ENCODE data around the gene CSNK2A2. TPM values are rescaled to one million over a fixed set of nuclear protein-coding genes. Genes with fewer than 3 reads are reported as not detected.

CSNK2A2 gene
- total and polyA plus RNA-seq, 2 experiments from 2014 or later, result 23.4 to 58.0 TPM

GRCh38 chr16:58160855-58161254 lies 37.1 kb downstream of the CSNK2A2 start:
- Histone ChIP-seq H2AFZ (no peak overlapping the region), H3K9me3 (ENCODE audit: low read depth) (no peaks in the 10 kb centered on the region), H3K36me3 (replicated peaks; ENCODE audit: insufficient read depth, low read depth) (no peaks in the 10 kb centered on the region), H3K4me2 (no peak overlapping the region), H3K9me2 (replicated peaks; ENCODE audit: insufficient read depth) (no peaks in the 10 kb centered on the region), H4K20me1 (ENCODE audit: insufficient read depth, poor library complexity, severe bottlenecking) (no peaks in the 10 kb centered on the region), H3K4me1 (ENCODE audit: insufficient read depth) (no peaks in the 10 kb centered on the region), H3K79me2 (no peaks in the 10 kb centered on the region), H3K4me3 (no peak overlapping the region), H3K27me3 (no peaks in the 10 kb centered on the region), H3K27ac (no peak overlapping the region)
- TF ChIP-seq CTCF (IDR thresholded peaks at IDR 0.05; ENCODE audit: poor library complexity), result no peak
- no peak for TF ChIP-seq EZH2 (IDR thresholded peaks at IDR 0.05; ENCODE audit: borderline replicate concordance)
- no peak for TF ChIP-seq EZH2phosphoT487 (IDR thresholded peaks at IDR 0.05; ENCODE audit: low read depth, severe bottlenecking, unreplicated experiment)
- DNase-seq (ENCODE audit: low spot score), result no peak
- 80% methylated on average over 3 of the region's 3 CpGs for WGBS (ENCODE audit: low lambda C conversion rate, missing lambda C conversion rate)

GRCh38 chr16:58158725-58159124 lies 39.2 kb downstream of the CSNK2A2 start:
- WGBS (ENCODE audit: low lambda C conversion rate, missing lambda C conversion rate), result 72% methylated on average over 3 of the region's 3 CpGs
- Histone ChIP-seq H3K36me3 (replicated peaks; ENCODE audit: insufficient read depth, low read depth) (no peaks in the 10 kb centered on the region), H3K79me2 (no peaks in the 10 kb centered on the region), H3K4me3 (no peak overlapping the region), H2AFZ (no peak overlapping the region), H3K9me2 (replicated peaks; ENCODE audit: insufficient read depth) (no peaks in the 10 kb centered on the region), H3K4me1 (ENCODE audit: insufficient read depth) (no peaks in the 10 kb centered on the region), H3K27me3 (no peaks in the 10 kb centered on the region), H3K4me2 (no peak overlapping the region), H4K20me1 (ENCODE audit: insufficient read depth, poor library complexity, severe bottlenecking) (no peaks in the 10 kb centered on the region), H3K27ac (no peak overlapping the region), H3K9me3 (ENCODE audit: low read depth) (no peaks in the 10 kb centered on the region)
- TF ChIP-seq EZH2 (IDR thresholded peaks at IDR 0.05; ENCODE audit: borderline replicate concordance), result no peak
- TF ChIP-seq CTCF (IDR thresholded peaks at IDR 0.05; ENCODE audit: poor library complexity), result no peak
- no peak for TF ChIP-seq EZH2phosphoT487 (IDR thresholded peaks at IDR 0.05; ENCODE audit: low read depth, severe bottlenecking, unreplicated experiment)
- no peak for DNase-seq (ENCODE audit: low spot score)

- H3K4me3 ChIP-seq, result no peak overlapping the region
- no peaks in the 10 kb centered on the region for H3K27me3 ChIP-seq
- no peak for TF ChIP-seq EZH2 (IDR thresholded peaks at IDR 0.05; ENCODE audit: borderline replicate concordance)
- no peak for TF ChIP-seq CTCF (IDR thresholded peaks at IDR 0.05; ENCODE audit: poor library complexity)
- TF ChIP-seq EZH2phosphoT487 (IDR thresholded peaks at IDR 0.05; ENCODE audit: low read depth, severe bottlenecking, unreplicated experiment), result no peak
- H3K9me2 ChIP-seq (replicated peaks; ENCODE audit: insufficient read depth), result no peaks in the 10 kb centered on the region
- H3K79me2 ChIP-seq, result no peaks in the 10 kb centered on the region
- H3K4me2 ChIP-seq, result no peak overlapping the region
- H4K20me1 ChIP-seq (ENCODE audit: insufficient read depth, poor library complexity, severe bottlenecking), result no peaks in the 10 kb centered on the region
- H3K4me1 ChIP-seq (ENCODE audit: insufficient read depth), result no peaks in the 10 kb centered on the region
- no peak overlapping the region for H2AFZ ChIP-seq
- no peak for DNase-seq (ENCODE audit: low spot score)
- 91% methylated on average over 29 of the region's 29 CpGs for whole genome bisulfite sequencing (ENCODE audit: low lambda C conversion rate, missing lambda C conversion rate)
- H3K9me3 ChIP-seq (ENCODE audit: low read depth), result no peaks in the 10 kb centered on the region
- H3K36me3 ChIP-seq (replicated peaks; ENCODE audit: insufficient read depth, low read depth), result no peaks in the 10 kb centered on the region
- no peak overlapping the region for H3K27ac ChIP-seq
Observed at GRCh38 chr16:58157951-58158540, 39.9 kb downstream of the CSNK2A2 start.
